Neuron (in vitro differentiated cells): ENCODE data around the gene CIB4.

ENCODE experiments used
- H2AFZ ChIP-seq: one replicate; pipeline ENCODE4 v1.6.1; 2013; ENCODE audit warnings: low read depth, mild to moderate bottlenecking, inconsistent platforms, low read length, moderate library complexity
- H3K27me3 ChIP-seq: one replicate; pipeline ENCODE4 v1.6.1; 2013; ENCODE audit warnings: low read length; ENCODE audit not compliant: insufficient read depth
- H3K36me3 ChIP-seq: one replicate; pipeline ENCODE4 v1.6.1; 2013; ENCODE audit warnings: low read length; ENCODE audit not compliant: insufficient read depth
- H3K4me1 ChIP-seq: one replicate; pipeline ENCODE4 v1.6.1; 2013; ENCODE audit warnings: low read length; ENCODE audit not compliant: insufficient read depth
- H3K4me3 ChIP-seq: 2 replicates; pipeline ENCODE4 v1.5.1; 2013; ENCODE audit warnings: mild to moderate bottlenecking, low read length, moderate library complexity
- H3K9me3 ChIP-seq: one replicate; pipeline ENCODE4 v1.6.1; 2013; ENCODE audit warnings: low read length

Gene CIB4

DNA sequence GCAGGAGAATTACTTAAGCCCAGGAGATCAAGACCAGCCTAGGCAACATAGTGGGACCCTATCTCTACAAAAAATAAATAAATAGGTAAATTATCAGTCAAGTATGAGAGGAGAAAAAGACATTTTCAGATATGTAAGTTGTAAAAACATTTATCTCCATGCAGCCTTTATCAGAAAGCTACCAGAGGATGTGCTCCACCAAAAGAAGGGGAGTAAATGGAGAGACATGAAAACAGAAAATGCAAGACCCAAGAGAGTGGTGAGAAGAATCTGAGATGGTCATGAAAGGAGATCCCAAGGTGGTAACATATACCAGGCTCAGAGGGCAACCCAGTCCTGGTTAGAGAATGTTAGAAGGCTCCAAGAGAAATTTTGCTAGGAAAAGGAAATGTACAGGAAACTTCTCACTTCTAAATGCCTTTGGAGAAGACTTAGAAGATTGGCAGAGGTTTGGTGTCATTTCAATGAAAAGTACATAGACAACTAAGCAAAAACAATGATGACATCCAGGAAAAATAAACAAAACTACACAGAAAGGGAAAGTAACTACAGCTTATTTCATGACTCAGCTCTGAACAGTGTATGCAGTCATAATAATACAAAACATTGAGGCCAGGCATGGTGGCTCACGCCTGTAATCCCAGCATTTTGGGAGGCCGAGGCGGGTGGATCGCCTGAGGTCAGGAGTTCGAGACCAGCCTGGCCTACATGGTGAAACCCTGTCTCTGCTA, 19.5 kb downstream of the CIB4 start:
- Histone ChIP-seq H3K9me3 (peaks cover 5% of the 10 kb centered on the region), H3K27me3 (peaks cover 28% of the 10 kb centered on the region), H2AFZ (no peak overlapping the region), H3K4me3 (no peak overlapping the region), H3K4me1 (peaks cover 3% of the 10 kb centered on the region), H3K36me3 (no peaks in the 10 kb centered on the region)

DNA sequence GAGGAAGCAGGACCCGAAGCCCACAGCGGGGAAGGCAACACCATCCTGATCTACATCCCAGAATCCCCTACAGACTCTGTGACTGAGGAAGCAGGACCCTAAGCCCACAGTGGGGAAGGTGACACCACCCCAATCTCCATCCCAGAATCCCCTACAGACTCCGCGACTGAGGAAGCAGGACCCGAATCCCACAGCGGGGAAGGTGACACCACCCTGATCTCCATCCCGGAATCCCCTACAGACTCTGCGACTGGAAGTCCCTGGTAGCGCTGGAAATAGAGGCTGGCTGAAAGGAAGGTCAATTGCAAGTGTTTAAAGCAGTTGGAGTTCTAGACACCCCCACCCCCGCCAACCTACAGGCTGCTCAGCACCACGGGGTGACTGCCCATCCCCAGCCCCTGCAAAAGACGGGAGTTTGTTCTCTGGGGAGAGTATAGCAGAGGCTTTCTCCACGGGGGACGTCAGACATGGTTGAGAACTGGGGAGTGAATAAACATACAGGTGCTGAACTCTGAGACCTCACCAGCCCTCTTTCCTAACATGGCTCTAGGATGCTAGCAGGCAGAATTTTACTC, 21.0 kb downstream of the CIB4 start:
- peaks cover 28% of the 10 kb centered on the region for H3K27me3 ChIP-seq
- no peak overlapping the region for H3K4me3 ChIP-seq
- H2AFZ ChIP-seq = no peak overlapping the region
- H3K4me1 ChIP-seq = peaks cover 9% of the 10 kb centered on the region
- peaks cover 5% of the 10 kb centered on the region for H3K9me3 ChIP-seq
- no peaks in the 10 kb centered on the region for H3K36me3 ChIP-seq

DNA sequence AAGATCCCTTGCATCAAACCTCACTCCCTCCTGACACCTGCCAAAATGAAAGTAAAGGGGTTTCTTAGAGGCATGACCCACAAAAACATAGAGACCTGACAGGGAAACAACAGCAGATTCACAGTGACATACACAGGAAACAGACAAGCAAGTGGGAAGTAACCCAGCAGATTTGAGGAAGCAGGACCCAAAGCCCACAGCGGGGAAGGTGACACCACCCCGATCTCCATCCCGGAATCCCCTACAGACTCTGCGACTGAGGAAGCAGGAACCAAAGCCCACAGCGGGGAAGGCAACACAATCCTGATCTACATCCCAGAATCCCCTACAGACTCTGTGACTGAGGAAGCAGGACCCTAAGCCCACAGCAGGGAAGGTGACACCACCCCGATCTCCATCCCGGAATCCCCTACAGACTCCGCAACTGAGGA, 21.6 kb downstream of the CIB4 start:
- no peaks in the 10 kb centered on the region for H3K36me3 ChIP-seq
- no peak overlapping the region for H2AFZ ChIP-seq
- H3K4me1 ChIP-seq = peaks cover 12% of the 10 kb centered on the region
- H3K9me3 ChIP-seq = peaks cover 5% of the 10 kb centered on the region
- no peak overlapping the region for H3K4me3 ChIP-seq
- peaks cover 28% of the 10 kb centered on the region for H3K27me3 ChIP-seq

DNA sequence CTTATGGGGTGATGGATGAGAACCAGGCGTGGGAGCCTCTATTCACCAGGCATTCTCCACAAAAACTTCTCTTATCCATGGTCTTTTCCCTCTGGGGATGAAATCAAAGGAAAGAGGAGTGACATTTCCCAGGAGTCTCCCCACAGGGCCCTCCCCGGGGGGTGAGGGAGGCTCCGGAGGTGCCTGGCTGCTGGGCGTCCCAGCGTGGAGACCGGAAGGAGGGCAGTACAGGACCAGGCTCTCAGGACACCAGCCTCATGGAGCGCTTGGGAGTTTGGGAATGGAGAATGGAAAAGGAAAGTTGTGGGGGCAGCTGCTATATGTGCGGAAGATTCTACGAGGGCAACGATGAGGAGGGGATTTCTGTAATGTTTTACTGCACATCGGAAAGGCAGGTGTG, 22.1 kb downstream of the CIB4 start:
- Histone ChIP-seq H2AFZ (no peak overlapping the region), H3K9me3 (peaks cover 5% of the 10 kb centered on the region), H3K4me1 (peaks cover 16% of the 10 kb centered on the region), H3K4me3 (no peak overlapping the region), H3K36me3 (no peaks in the 10 kb centered on the region), H3K27me3 (peaks cover 28% of the 10 kb centered on the region)

DNA sequence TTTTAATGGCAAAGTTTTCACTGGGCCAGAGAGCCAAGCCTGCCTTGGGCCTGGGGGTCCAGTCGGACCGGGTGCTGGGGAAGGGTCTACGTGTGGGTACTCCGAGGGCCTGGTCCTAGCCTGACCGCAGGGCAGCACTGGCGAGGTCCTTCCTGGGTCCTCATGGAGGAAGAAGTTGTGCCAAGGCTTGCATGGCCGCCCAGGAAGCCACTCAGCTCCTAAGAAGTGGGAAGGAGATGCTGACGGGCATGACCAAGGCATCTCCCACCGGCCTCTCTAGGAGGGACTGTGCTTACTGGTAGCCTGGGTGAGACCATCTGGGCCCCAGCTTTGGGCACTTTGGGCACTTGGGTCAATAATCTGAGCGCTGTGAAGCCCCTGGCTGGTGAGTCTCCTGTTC, 22.6 kb downstream of the CIB4 start:
- H2AFZ ChIP-seq = no peak overlapping the region
- no peak overlapping the region for H3K4me3 ChIP-seq
- H3K4me1 ChIP-seq = peaks cover 21% of the 10 kb centered on the region
- peaks cover 5% of the 10 kb centered on the region for H3K9me3 ChIP-seq
- H3K36me3 ChIP-seq = no peaks in the 10 kb centered on the region
- peaks cover 28% of the 10 kb centered on the region for H3K27me3 ChIP-seq

DNA sequence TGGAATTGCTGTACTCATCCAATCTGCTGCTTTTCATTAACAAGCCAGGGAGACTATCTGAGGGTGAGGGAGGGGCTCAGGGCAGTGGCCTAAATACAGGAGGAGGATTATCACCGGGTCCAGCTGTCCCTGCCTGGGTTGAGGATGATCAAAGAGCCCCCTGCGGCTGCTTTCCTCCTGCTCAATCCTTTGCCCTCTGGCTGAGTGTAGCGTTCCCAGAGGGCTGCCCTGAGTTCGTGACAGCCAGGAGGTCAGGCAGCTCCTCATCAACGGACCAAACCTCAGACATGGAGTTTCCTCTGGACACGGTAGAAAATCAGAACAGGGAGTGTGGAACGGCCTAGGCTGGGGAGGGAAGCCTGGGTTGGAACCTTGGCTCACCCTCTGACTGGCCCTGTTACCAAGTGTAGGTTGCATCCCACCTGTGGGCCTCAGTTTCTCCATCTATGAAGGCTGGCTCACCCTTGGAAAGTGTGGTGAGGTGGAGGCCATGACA, 23.5 kb downstream of the CIB4 start:
- Histone ChIP-seq H3K9me3 (peaks cover 5% of the 10 kb centered on the region), H3K4me1 (peaks cover 29% of the 10 kb centered on the region), H2AFZ (no peak overlapping the region), H3K27me3 (peaks cover 28% of the 10 kb centered on the region), H3K4me3 (no peak overlapping the region), H3K36me3 (no peaks in the 10 kb centered on the region)

DNA sequence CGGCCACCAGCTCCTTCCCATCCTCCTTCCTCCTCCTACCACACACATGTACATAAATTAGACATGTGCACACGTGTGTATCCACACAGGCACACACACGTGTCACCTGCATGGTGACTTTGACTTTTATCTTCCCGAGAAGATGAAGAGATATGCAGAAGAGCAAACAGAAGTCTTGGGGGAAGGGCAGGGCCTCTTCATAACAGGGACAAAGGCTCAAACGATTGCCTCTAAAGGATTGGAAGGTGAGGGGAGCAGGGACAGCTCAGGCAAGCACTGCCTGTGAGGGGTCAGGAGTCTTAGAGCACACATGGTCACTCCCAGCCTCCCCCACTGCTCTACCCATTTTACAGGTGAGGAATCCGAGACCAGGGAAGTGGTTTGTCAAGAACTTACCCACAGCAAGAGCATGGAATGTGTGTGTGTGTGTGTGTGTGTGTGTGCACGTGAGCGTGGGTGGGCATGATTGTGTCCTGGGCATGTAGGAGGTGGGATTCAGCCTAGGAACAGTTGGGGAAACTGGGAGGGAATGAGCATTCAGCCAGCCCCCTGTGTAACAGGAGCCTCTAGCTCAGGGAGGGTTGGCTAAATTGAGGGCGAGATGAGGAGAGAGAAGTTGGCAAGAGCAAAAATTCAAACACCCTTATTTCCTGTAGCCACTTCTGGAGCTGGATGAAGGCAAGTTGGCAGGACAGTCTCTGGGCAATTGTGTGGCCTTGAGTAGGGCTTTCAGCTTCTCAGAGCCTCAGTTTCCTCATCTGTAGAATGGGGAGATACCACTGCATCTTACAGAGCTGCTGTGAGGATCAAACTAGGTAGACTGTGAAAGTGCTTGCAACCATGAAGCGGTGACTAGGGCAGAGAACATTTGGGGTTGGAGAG, 24.2 kb downstream of the CIB4 start:
- H3K27me3 ChIP-seq = peaks cover 28% of the 10 kb centered on the region
- H3K4me1 ChIP-seq = peaks cover 31% of the 10 kb centered on the region
- H3K36me3 ChIP-seq = no peaks in the 10 kb centered on the region
- no peak overlapping the region for H2AFZ ChIP-seq
- peaks cover 5% of the 10 kb centered on the region for H3K9me3 ChIP-seq
- no peak overlapping the region for H3K4me3 ChIP-seq

DNA sequence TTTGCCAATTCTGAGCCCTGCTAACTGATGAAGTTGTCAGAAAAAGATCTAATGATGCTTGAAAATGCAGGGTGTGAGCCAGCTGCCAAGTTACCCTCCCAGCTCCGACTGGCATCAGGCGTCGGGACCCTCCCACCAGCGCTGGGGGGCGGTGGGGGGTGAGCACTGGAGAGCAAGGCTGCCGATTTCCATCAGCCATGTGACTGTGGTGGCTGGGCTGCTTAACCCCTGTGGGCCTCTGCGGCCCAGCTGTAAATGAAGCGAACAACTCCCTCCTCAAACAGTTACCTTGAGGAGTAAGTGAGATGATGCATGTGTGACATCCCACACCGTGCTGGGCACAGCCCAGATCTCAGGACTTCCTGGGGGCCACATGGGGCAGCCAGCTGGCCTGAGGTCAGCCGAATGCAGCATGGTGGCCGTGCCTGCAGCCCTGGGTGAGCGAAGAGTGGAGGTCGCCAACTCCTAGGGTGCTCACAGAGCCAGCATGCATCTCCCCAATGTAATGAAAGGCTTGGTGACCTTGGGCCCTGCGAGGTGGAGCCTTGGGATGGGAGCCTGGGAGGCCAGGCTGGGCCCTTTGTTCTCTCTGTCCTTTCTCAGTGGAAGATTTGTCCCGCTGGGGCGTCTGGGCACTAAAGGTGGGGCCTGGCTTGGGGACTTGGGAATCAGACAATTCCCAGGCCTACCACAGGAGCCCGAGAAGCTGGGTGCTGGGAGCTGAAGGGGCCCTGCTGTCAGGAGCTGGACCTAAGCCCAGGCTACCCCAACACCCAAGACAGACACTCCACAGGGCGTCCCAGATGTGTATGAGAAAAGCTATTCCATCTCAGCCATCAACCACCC, 25.1 kb downstream of the CIB4 start:
- no peaks in the 10 kb centered on the region for H3K36me3 ChIP-seq
- no peak overlapping the region for H2AFZ ChIP-seq
- no peak overlapping the region for H3K4me3 ChIP-seq
- H3K27me3 ChIP-seq = peaks cover 28% of the 10 kb centered on the region
- H3K9me3 ChIP-seq = peaks cover 2% of the 10 kb centered on the region
- peaks cover 31% of the 10 kb centered on the region for H3K4me1 ChIP-seq

DNA sequence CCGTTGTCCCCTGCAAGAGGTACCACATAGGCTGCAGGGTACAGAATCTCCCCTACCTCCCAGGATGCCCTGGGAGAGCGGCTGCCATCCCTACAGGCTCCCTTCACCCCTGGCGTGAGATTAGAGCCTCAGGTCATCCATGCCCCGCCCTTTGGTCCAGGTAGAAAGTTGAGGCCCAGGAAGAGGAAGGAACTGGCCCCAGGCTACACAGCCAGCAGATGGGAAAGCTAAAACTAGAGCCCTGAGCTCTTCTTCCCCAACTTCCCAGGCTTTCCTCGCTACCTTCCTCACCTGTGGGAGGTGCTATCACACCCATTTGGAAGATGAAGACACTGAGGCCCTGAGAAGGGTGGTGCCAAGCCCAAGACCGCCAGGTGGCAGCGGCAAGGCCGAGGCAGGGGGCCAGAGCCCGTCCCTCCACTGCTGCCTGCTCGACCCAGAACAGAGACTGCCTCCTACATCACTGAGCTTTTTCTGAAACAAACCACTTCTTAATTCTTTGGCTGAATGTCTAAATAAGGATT, 25.8 kb downstream of the CIB4 start:
- no peaks in the 10 kb centered on the region for H3K36me3 ChIP-seq
- H3K4me3 ChIP-seq = no peak overlapping the region
- no peak overlapping the region for H2AFZ ChIP-seq
- peaks cover 2% of the 10 kb centered on the region for H3K9me3 ChIP-seq
- H3K4me1 ChIP-seq = peaks cover 31% of the 10 kb centered on the region
- H3K27me3 ChIP-seq = peaks cover 23% of the 10 kb centered on the region

DNA sequence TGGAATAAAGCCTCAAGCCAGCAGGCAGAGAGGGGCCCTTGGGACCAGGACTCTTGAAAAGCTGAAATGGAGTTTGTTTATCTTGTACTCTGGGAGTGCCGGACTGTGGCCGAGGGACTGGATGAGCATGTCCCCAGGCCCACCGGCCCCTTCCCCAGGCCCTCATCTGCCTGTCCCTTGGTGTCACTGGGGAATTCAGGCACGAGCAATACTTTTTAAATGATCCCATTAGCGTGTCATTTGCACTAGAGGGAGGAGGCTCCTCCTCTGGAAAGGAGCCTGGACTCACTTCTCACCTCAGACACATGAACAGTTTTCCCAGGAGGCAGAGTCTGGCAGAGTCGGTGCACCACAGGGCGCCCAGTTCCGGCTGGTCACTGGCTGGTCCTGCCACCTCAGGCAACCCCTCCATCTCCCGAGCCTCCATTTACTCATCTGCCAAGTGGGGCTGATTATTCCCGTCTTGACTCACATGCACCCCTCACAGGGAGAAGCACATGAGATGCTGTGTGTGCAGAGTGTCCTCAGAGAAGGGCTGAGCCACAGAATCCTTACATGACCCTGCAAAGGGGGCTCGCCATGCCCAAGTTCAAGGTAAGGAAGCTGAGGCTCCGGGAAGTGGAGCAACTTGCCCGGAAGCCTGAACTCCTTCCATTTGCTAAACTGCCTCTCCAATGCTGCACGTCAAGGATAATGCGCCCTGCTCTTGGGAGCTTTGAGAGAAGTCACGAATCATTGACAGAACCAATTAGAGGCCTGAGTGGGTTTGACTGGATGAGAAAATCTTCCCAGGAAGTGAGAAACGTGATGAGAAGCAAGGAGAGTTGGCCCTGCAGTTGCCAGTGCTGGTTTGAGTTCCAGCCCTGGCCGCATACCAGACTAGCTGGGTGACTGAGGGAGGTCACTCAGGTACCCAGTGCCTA, 26.7 kb downstream of the CIB4 start:
- Histone ChIP-seq H3K4me1 (peaks cover 39% of the 10 kb centered on the region), H3K27me3 (peaks cover 13% of the 10 kb centered on the region), H3K9me3 (peaks cover 2% of the 10 kb centered on the region), H3K4me3 (no peak overlapping the region), H2AFZ (peak overlapping the region; percentile 24), H3K36me3 (no peaks in the 10 kb centered on the region)

DNA sequence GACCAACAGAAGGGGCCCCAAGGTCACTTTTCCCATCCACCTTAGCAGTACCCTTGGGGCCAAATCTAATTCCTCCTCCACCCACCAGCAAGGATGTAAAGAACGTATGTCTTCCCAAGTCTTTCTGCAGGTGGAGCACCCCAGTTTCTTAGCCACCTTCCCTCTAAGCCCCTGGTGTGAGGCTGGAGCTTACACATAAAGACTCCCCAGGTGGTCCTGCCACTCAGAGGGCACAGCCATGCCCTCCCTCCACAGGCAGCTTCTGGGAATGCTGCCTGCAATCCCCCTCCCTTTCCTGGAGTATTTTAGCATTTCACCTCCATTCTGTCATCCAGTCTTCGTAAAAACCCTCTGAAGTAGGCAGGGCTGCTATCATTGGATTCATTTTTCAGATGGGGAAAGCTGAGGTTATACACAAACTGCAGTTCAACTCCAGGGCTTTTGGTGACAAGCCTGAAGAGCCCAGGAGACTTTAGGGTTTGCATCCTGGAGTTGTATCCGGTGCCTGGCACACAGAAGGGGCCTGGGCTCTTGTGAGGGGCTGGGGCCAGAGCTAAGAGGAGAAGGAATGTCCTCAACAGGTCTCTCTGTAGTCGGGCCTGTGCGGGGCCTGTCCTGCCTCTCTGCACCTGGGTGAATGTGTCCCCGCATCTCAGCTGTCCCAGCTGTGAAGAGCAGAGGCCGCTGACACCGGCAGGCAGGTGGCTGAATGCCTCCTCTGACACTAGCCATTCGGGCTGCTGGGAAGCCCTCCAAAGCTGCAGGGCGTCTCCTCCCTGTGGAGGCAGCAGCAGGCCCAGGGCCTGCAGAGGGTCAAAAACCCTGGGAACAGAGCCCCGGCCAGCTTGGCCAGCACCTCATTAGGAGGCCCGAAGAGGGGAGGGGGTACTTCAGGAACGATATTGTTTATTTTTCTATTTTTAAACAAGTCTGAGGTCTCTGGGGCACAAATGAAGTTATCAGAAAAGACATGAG, 27.6 kb downstream of the CIB4 start:
- Histone ChIP-seq H3K9me3 (peaks cover 2% of the 10 kb centered on the region), H2AFZ (peak overlapping the region; percentile 24), H3K4me1 (peaks cover 47% of the 10 kb centered on the region), H3K4me3 (no peak overlapping the region), H3K36me3 (no peaks in the 10 kb centered on the region), H3K27me3 (peaks cover 4% of the 10 kb centered on the region)
